CD14-positive monocyte (primary cell): ENCODE results near the gene GRID1. TPM values are rescaled to one million over a fixed set of nuclear protein-coding genes. Genes with fewer than 3 reads are reported as not detected.

Experiments
- DNase-seq, 3 donors: peaks; one replicate each; pipeline ENCODE4 v3.0.0-alpha.2; 2011 to 2022
- H2AFZ ChIP-seq: 2 replicates; pipeline ENCODE4 v1.6.0; 2012; ENCODE audit warnings: mild to moderate bottlenecking, low read depth, low read length, inconsistent platforms; ENCODE audit not compliant: insufficient read depth, poor library complexity, severe bottlenecking
- H3K27ac ChIP-seq, 2 donors: 1 replicate in 1 of 2; 2 replicates in 1 of 2; pipeline ENCODE4 v1.5.1; 2012 to 2013; ENCODE audit warnings: low read length in 2 of 2, control low read depth in 1 of 2, inconsistent platforms in 1 of 2, low read depth in 1 of 2, mild to moderate bottlenecking in 1 of 2
- H3K27me3 ChIP-seq, 2 donors: one replicate each; pipeline versions ENCODE4 v1.6.0 to v1.6.1; 2011 to 2013; ENCODE audit warnings: low read length in 2 of 2; ENCODE audit not compliant: control insufficient read depth in 2 of 2, insufficient read depth in 2 of 2
- H3K36me3 ChIP-seq, 2 donors: replicated peaks in 1 of 2; 1 replicate in 1 of 2; 2 replicates in 1 of 2; pipeline versions ENCODE4 v1.5.1 to v1.6.1; 2012 to 2013; ENCODE audit warnings: low read length in 2 of 2, control low read depth in 1 of 2, inconsistent platforms in 1 of 2, mild to moderate bottlenecking in 1 of 2; ENCODE audit not compliant: insufficient read depth in 2 of 2, control insufficient read depth in 1 of 2
- H3K4me1 ChIP-seq, 2 donors: 1 replicate in 1 of 2; 2 replicates in 1 of 2; pipeline versions ENCODE4 v1.5.1 to v1.6.1; 2012 to 2013; ENCODE audit warnings: low read length in 2 of 2, control low read depth in 1 of 2, inconsistent platforms in 1 of 2, mild to moderate bottlenecking in 1 of 2, moderate library complexity in 1 of 2; ENCODE audit not compliant: insufficient read depth in 2 of 2, control insufficient read depth in 1 of 2
- H3K4me2 ChIP-seq: replicated peaks from 2 replicates; pipeline ENCODE3; 2012; ENCODE audit warnings: low read length, moderate library complexity, mild to moderate bottlenecking; ENCODE audit not compliant: poor library complexity, severe bottlenecking; ENCODE audit errors: extremely low read depth
- H3K4me3 ChIP-seq, 3 experiments: fragments of 200-600 bp in 1 of 3; sonication (generic) in 1 of 3; replicated peaks in 1 of 3; 1 replicate in 2 of 3; 2 replicates in 1 of 3; pipeline ENCODE4 v1.5.1; 2011 to 2013; ENCODE audit warnings: low read length in 3 of 3, mild to moderate bottlenecking in 3 of 3, control low read depth in 2 of 3, low read depth in 2 of 3, inconsistent platforms in 1 of 3, moderate library complexity in 1 of 3
- H3K79me2 ChIP-seq: 2 replicates; pipeline ENCODE4 v1.6.0; 2012; ENCODE audit warnings: mild to moderate bottlenecking, control low read depth, inconsistent platforms, low read length, moderate library complexity; ENCODE audit not compliant: insufficient read depth
- H3K9ac ChIP-seq: 2 replicates; pipeline ENCODE4 v1.6.0; 2017; ENCODE audit warnings: low read length, mild to moderate bottlenecking; ENCODE audit not compliant: insufficient read depth, poor library complexity, severe bottlenecking
- H3K9me3 ChIP-seq, 2 donors: replicated peaks in 1 of 2; 1 replicate in 1 of 2; 2 replicates in 1 of 2; pipeline versions ENCODE4 v1.5.1 to v1.6.1; 2012 to 2013; ENCODE audit warnings: low read length in 2 of 2, control low read depth in 1 of 2; ENCODE audit not compliant: control insufficient read depth in 1 of 2, insufficient read depth in 1 of 2
- H4K20me1 ChIP-seq: 2 replicates; pipeline ENCODE4 v1.6.0; 2012; ENCODE audit warnings: mild to moderate bottlenecking, low read length, control low read depth, moderate library complexity; ENCODE audit not compliant: insufficient read depth
- H3K27ac Mint-ChIP-seq, 7 donors: one replicate each; pipeline ENCODE4 v1.8.0; 2020; ENCODE audit warnings: mild to moderate bottlenecking in 7 of 7, mixed read lengths in 7 of 7, moderate library complexity in 6 of 7, inconsistent platforms in 2 of 7
- H3K27me3 Mint-ChIP-seq, 3 donors: one replicate each; pipeline ENCODE4 v1.8.0; 2021 to 2022; ENCODE audit warnings: low read depth in 3 of 3, mild to moderate bottlenecking in 3 of 3, mixed read lengths in 3 of 3, moderate library complexity in 3 of 3, inconsistent platforms in 1 of 3
- H3K36me3 Mint-ChIP-seq, 2 donors: one replicate each; pipeline ENCODE4 v1.8.0; 2020; ENCODE audit warnings: mixed read lengths in 2 of 2, inconsistent platforms in 1 of 2, mild to moderate bottlenecking in 1 of 2
- H3K4me1 Mint-ChIP-seq: one replicate; pipeline ENCODE4 v1.8.0; 2020; ENCODE audit warnings: mild to moderate bottlenecking, mixed read lengths
- H3K4me3 Mint-ChIP-seq, 2 donors: one replicate each; pipeline ENCODE4 v1.8.0; 2020; ENCODE audit warnings: mild to moderate bottlenecking in 2 of 2, mixed read lengths in 2 of 2, moderate library complexity in 1 of 2
- H3K9me3 Mint-ChIP-seq, 7 donors: one replicate each; pipeline ENCODE4 v1.8.0; 2020 to 2022; ENCODE audit warnings: mixed read lengths in 7 of 7, mild to moderate bottlenecking in 6 of 7, moderate library complexity in 6 of 7, inconsistent platforms in 2 of 7
- CTCF ChIP-seq: fragments of 200-600 bp; IDR thresholded peaks from one replicate; pipeline ENCODE4 v1.8.0; 2022; ENCODE audit warnings: antibody characterized with exemption, mild to moderate bottlenecking
- WGBS: methylation state at CpG from one replicate; pipeline ENCODE4 v1.1.5; 2013; ENCODE audit warnings: missing lambda C conversion rate; ENCODE audit not compliant: insufficient coverage; 5-methylcytosine and 5-hydroxymethylcytosine counted together
- intact Hi-C, 2 donors: fragments of 100-400 bp; cut with micrococcal nuclease; formaldehyde crosslinking; loops; one replicate each; pipeline versions ENCODE4 v1.15.0 to v1.15.1; 2023
- polyA plus RNA-seq, 3 donors: library from polyadenylated mRNA; depleted of rRNA in 1 of 3; unstranded in 2 of 3; stranded (reverse) in 1 of 3; fragments of 300-500 nt in 2 of 3; fragments of >200 nt in 1 of 3; fragmentation: Illumina TruSeq in 2 of 3; gene quantifications; 1 replicate in 2 of 3; 2 replicates in 1 of 3; pipeline ENCODE4 v1.2.3, GENCODE V29; 2012 to 2021

Gene GRID1
- polyA plus RNA-seq, 3 donors: not detected

DNA sequence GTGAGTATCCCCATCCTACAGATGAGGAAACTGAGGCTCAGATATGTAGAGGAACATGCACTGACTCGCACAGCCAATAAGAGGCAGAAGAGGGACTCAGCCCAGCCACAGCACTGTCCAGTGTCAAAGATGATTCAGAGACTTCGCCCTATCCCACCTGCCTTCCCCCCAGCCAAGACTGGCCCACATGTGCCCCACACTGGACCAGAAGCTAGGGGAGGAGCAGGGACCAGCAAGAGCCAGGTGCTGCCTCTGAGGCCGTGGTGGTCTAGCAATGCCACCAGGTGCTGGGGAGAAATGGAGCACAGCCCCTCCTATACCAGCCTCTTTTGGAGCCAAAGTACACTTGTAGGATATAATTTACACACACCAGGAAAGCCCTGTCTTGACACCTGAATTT lies 22.3 kb downstream of the GRID1 start:
- Histone ChIP-seq H3K27me3 (no peaks in the 10 kb centered on the region), H2AFZ (no peak overlapping the region), H3K79me2 (no peaks in the 10 kb centered on the region), H3K4me2 (no peak overlapping the region), H3K9me3 (no peaks in the 10 kb centered on the region), H3K4me3 (no peak overlapping the region), H3K36me3 (no peaks in the 10 kb centered on the region), H3K27ac (no peak overlapping the region), H3K9ac (no peak overlapping the region), H4K20me1 (no peaks in the 10 kb centered on the region), H3K4me1 (peaks cover 3 to 8% of the 10 kb centered on the region in 2 donors)
- intact Hi-C loops: no loop called here
- H3K36me3 Mint-ChIP-seq: no peaks in the 10 kb centered on the region
- no peak for TF ChIP-seq CTCF
- H3K9me3 Mint-ChIP-seq: no peaks in the 10 kb centered on the region
- no peak for DNase-seq
- no peak overlapping the region for H3K27ac Mint-ChIP-seq
- H3K4me1 Mint-ChIP-seq: peaks cover 3% of the 10 kb centered on the region
- H3K4me3 Mint-ChIP-seq: no peak overlapping the region
- peaks cover 0 to 7% (median 2%) of the 10 kb centered on the region in 3 donors for H3K27me3 Mint-ChIP-seq
- 94% methylated on average over 3 of the region's 3 CpGs for WGBS

DNA sequence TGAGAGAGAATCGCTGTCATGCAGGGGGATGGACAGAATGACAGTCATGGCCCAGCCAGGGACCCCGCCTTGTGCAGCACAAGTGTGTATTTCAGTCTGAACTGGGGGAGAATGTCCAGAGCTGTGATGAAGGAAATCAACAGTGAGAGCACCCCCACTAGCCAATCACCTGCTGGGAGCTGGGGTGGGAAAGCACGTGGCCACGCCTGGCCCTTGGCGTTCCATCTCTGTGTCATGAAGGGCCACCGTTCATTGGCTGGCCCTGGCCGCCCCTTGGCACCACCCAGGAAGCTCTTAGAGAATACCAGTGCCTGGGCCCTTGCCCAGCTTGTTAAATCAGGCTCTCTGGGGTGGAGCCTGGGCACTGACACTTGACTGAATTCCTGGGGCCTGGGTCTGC lies 22.8 kb downstream of the GRID1 start:
- H3K36me3 ChIP-seq: no peaks in the 10 kb centered on the region
- H4K20me1 ChIP-seq: no peaks in the 10 kb centered on the region
- no peak overlapping the region for H3K27ac Mint-ChIP-seq
- no peaks in the 10 kb centered on the region for H3K9me3 ChIP-seq
- H3K79me2 ChIP-seq: no peaks in the 10 kb centered on the region
- H3K4me1 ChIP-seq: peaks cover 3 to 8% of the 10 kb centered on the region in 2 donors
- H2AFZ ChIP-seq: no peak overlapping the region
- H3K27ac ChIP-seq: no peak overlapping the region
- intact Hi-C loops: no loop called here
- TF ChIP-seq CTCF: no peak
- H3K27me3 ChIP-seq: no peaks in the 10 kb centered on the region
- H3K4me1 Mint-ChIP-seq: peaks cover 3% of the 10 kb centered on the region
- peaks cover 0 to 7% (median 2%) of the 10 kb centered on the region in 3 donors for H3K27me3 Mint-ChIP-seq
- H3K4me3 ChIP-seq: no peak overlapping the region
- H3K9me3 Mint-ChIP-seq: no peaks in the 10 kb centered on the region
- no peak for DNase-seq
- no peak overlapping the region for H3K4me2 ChIP-seq
- H3K4me3 Mint-ChIP-seq: no peak overlapping the region
- 95% methylated on average over 6 of the region's 7 CpGs for WGBS
- no peak overlapping the region for H3K9ac ChIP-seq
- no peaks in the 10 kb centered on the region for H3K36me3 Mint-ChIP-seq
